Activated CD4-positive, alpha-beta T cell treated with anti-CD3 and anti-CD28 coated beads, Interleukin-2, amount 50 U/mL, for 24 hours (primary cell): ENCODE data around the gene F2R.
"Not testable (repeated sequence)": the region's sequence is repeated elsewhere in the genome, so short reads cannot be mapped to it uniquely, and the experiment has no call there.

Experiments used
- DNase-seq, 2 donors: peaks; one replicate each; pipeline ENCODE4 v3.0.0-alpha.2; 2020; ENCODE audit warnings: low read depth in 1 of 2, low spot score in 1 of 2

The F2R gene

GRCh38 chr5:76715736-76716455 is at the start of gene F2R:
F2R (plus strand) TSS chr5:76716126; CDS start chr5:76716308, 182 bp downstream.
- DNase-seq = no peak

GRCh38 chr5:76667495-76667894 is 48.4 kb upstream of the F2R start:
- DNase-seq = no peak

- DNase-seq = no peak
These were observed 46.7 kb upstream of the F2R start for GRCh38 chr5:76669245-76669644.

GRCh38 chr5:76670508-76670907 is 45.4 kb upstream of the F2R start:
- DNase-seq = no peak

- DNase-seq = no peak
These were observed 43.7 kb upstream of the F2R start for GRCh38 chr5:76672242-76672641.

GRCh38 chr5:76673125-76673524 is 42.8 kb upstream of the F2R start:
- no peak for DNase-seq

- no peak for DNase-seq
These were observed 41.4 kb upstream of the F2R start for GRCh38 chr5:76674330-76675066.

- DNase-seq = no peak
These were observed 40.6 kb upstream of the F2R start for GRCh38 chr5:76675364-76675763.

- no peak for DNase-seq
These were observed 38.0 kb upstream of the F2R start for GRCh38 chr5:76677849-76678472.

GRCh38 chr5:76679231-76679630 is 36.7 kb upstream of the F2R start:
- DNase-seq = no peak

- not testable (repeated sequence) for DNase-seq
These were observed 35.1 kb upstream of the F2R start for GRCh38 chr5:76680826-76681225.

- DNase-seq = no peak
These were observed 34.6 kb upstream of the F2R start for GRCh38 chr5:76681287-76681686.

- DNase-seq = no peak
These were observed 33.5 kb upstream of the F2R start for GRCh38 chr5:76682387-76682786.

- DNase-seq = no peak
These were observed 31.9 kb upstream of the F2R start for GRCh38 chr5:76683816-76684731.

GRCh38 chr5:76684756-76685519 is 31.0 kb upstream of the F2R start:
- no peak for DNase-seq

- no peak for DNase-seq
These were observed 30.2 kb upstream of the F2R start for GRCh38 chr5:76685704-76686103.

- no peak for DNase-seq
These were observed 27.7 kb upstream of the F2R start for GRCh38 chr5:76688212-76688611.

- no peak for DNase-seq
These were observed 27.1 kb upstream of the F2R start for GRCh38 chr5:76688836-76689235.

- no peak for DNase-seq
These were observed 26.4 kb upstream of the F2R start for GRCh38 chr5:76689321-76690036.
